Trophoblast cell (in vitro differentiated cells and primary cell): ENCODE measurements around the gene ZNF800.

ENCODE experiments used
- DNase-seq, 2 donors: peaks; one replicate each; pipeline ENCODE4 v3.0.0-alpha.2; 2016
- H2AFZ ChIP-seq: 2 replicates; pipeline ENCODE4 v1.6.1; 2013; ENCODE audit warnings: low read length, moderate library complexity, mild to moderate bottlenecking; ENCODE audit not compliant: insufficient read depth, poor library complexity
- H2AK5ac ChIP-seq: 2 replicates; pipeline ENCODE4 v1.6.1; 2013; ENCODE audit warnings: mild to moderate bottlenecking, low read length
- H2BK120ac ChIP-seq: 2 replicates; pipeline ENCODE4 v1.6.1; 2013; ENCODE audit warnings: low read length, mild to moderate bottlenecking, moderate library complexity; ENCODE audit not compliant: insufficient read depth, poor library complexity
- H2BK12ac ChIP-seq: 2 replicates; pipeline ENCODE4 v1.6.1; 2013; ENCODE audit warnings: mild to moderate bottlenecking, low read length, moderate library complexity
- H2BK5ac ChIP-seq: 2 replicates; pipeline ENCODE4 v1.6.1; 2013; ENCODE audit warnings: low read length, low read depth, moderate library complexity, mild to moderate bottlenecking; ENCODE audit not compliant: poor library complexity
- H3K14ac ChIP-seq: 2 replicates; pipeline ENCODE4 v1.6.1; 2013; ENCODE audit warnings: mild to moderate bottlenecking, low read length
- H3K18ac ChIP-seq: 2 replicates; pipeline ENCODE4 v1.6.1; 2013; ENCODE audit warnings: mild to moderate bottlenecking, low read length
- H3K23ac ChIP-seq: 2 replicates; pipeline ENCODE4 v1.6.1; 2013; ENCODE audit warnings: low read length
- H3K27ac ChIP-seq: 2 replicates; pipeline ENCODE4 v1.5.1; 2013; ENCODE audit warnings: low read depth, mild to moderate bottlenecking, inconsistent platforms, low read length, moderate library complexity
- H3K27me3 ChIP-seq: 2 replicates; pipeline ENCODE4 v1.6.1; 2013; ENCODE audit warnings: inconsistent platforms, mild to moderate bottlenecking, low read length, moderate library complexity; ENCODE audit not compliant: insufficient read depth
- H3K36me3 ChIP-seq, 2 experiments: 1 replicate in 1 of 2; 2 replicates in 1 of 2; pipeline ENCODE4 v1.6.1; 2013; ENCODE audit warnings: low read length in 2 of 2, mild to moderate bottlenecking in 2 of 2, moderate library complexity in 1 of 2; ENCODE audit not compliant: insufficient read depth in 2 of 2, control insufficient read depth in 1 of 2
- H3K4ac ChIP-seq: 2 replicates; pipeline ENCODE4 v1.6.1; 2013; ENCODE audit warnings: low read depth, mild to moderate bottlenecking, low read length, moderate library complexity
- H3K4me1 ChIP-seq, 2 experiments: 1 replicate in 1 of 2; 2 replicates in 1 of 2; pipeline ENCODE4 v1.6.1; 2013; ENCODE audit warnings: low read length in 2 of 2, mild to moderate bottlenecking in 2 of 2, moderate library complexity in 1 of 2; ENCODE audit not compliant: insufficient read depth in 2 of 2, control insufficient read depth in 1 of 2
- H3K4me2 ChIP-seq: 2 replicates; pipeline ENCODE4 v1.6.1; 2013; ENCODE audit warnings: inconsistent platforms, mild to moderate bottlenecking, low read length, moderate library complexity
- H3K4me3 ChIP-seq: 2 replicates; pipeline ENCODE4 v1.5.1; 2013; ENCODE audit warnings: mild to moderate bottlenecking, low read depth, low read length, inconsistent platforms
- H3K79me1 ChIP-seq: one replicate; pipeline ENCODE4 v1.6.1; 2013; ENCODE audit warnings: low read length
- H3K79me2 ChIP-seq: 2 replicates; pipeline ENCODE4 v1.6.1; 2013; ENCODE audit warnings: low read length, mild to moderate bottlenecking; ENCODE audit not compliant: control insufficient read depth, insufficient read depth, poor library complexity
- H3K9ac ChIP-seq: 2 replicates; pipeline ENCODE4 v1.6.1; 2013; ENCODE audit warnings: mild to moderate bottlenecking, low read length
- H3K9me3 ChIP-seq: 2 replicates; pipeline ENCODE4 v1.6.1; 2013; ENCODE audit warnings: low read depth, mild to moderate bottlenecking, control low read depth, inconsistent platforms, low read length; ENCODE audit not compliant: insufficient read depth
- H4K12ac ChIP-seq: 2 replicates; pipeline ENCODE4 v1.6.1; 2013; ENCODE audit warnings: low read depth, mild to moderate bottlenecking, low read length, moderate library complexity
- H4K8ac ChIP-seq: 2 replicates; pipeline ENCODE4 v1.6.1; 2013; ENCODE audit warnings: low read depth, mild to moderate bottlenecking, low read length, moderate library complexity
- H4K91ac ChIP-seq: one replicate; pipeline ENCODE4 v1.6.1; 2013; ENCODE audit warnings: low read depth, mild to moderate bottlenecking, low read length, moderate library complexity
- WGBS: extraction: QIAGEN DNeasy Blood & Tissue Kit; methylation state at CpG from one replicate; pipeline ENCODE4 v1.1.7; 2013; ENCODE audit warnings: missing lambda C conversion rate; ENCODE audit not compliant: insufficient read length, insufficient coverage; ENCODE audit errors: extremely low coverage; 5-methylcytosine and 5-hydroxymethylcytosine counted together

The ZNF800 gene

GRCh38 chr7:127411176-127411575 is 18.7 kb upstream of the ZNF800 start:
- no peak overlapping the region for H2BK12ac ChIP-seq
- no peak overlapping the region for H3K18ac ChIP-seq
- H2BK5ac ChIP-seq = no peak overlapping the region
- no peaks in the 10 kb centered on the region for H3K9me3 ChIP-seq
- H3K36me3 ChIP-seq = no peaks in the 10 kb centered on the region
- no peaks in the 10 kb centered on the region for H3K79me1 ChIP-seq
- H3K4ac ChIP-seq = no peak overlapping the region
- H2AK5ac ChIP-seq = no peak overlapping the region
- DNase-seq = peak in 1 of 2 donors; percentile 47
- no peak overlapping the region for H3K9ac ChIP-seq
- H3K4me3 ChIP-seq = no peak overlapping the region
- no peak overlapping the region for H3K4me2 ChIP-seq
- H3K27me3 ChIP-seq = no peaks in the 10 kb centered on the region
- no peak overlapping the region for H2AFZ ChIP-seq
- no peak overlapping the region for H2BK120ac ChIP-seq
- H3K14ac ChIP-seq = no peak overlapping the region
- H3K23ac ChIP-seq = no peak overlapping the region
- no peak overlapping the region for H4K12ac ChIP-seq
- H3K79me2 ChIP-seq = no peaks in the 10 kb centered on the region
- no peaks in the 10 kb centered on the region for H3K4me1 ChIP-seq
- H4K91ac ChIP-seq = no peak overlapping the region
- H4K8ac ChIP-seq = no peak overlapping the region
- no peak overlapping the region for H3K27ac ChIP-seq

- Histone ChIP-seq H4K91ac (no peak overlapping the region), H3K27me3 (no peaks in the 10 kb centered on the region), H2BK120ac (no peak overlapping the region), H2BK12ac (no peak overlapping the region), H3K27ac (no peak overlapping the region), H3K9ac (no peak overlapping the region), H3K4me2 (no peak overlapping the region), H4K12ac (no peak overlapping the region), H2BK5ac (no peak overlapping the region), H3K4ac (no peak overlapping the region), H3K79me2 (no peaks in the 10 kb centered on the region), H3K36me3 (no peaks in the 10 kb centered on the region), H3K9me3 (no peaks in the 10 kb centered on the region), H3K4me1 (no peaks in the 10 kb centered on the region), H4K8ac (no peak overlapping the region), H2AK5ac (no peak overlapping the region), H3K14ac (no peak overlapping the region), H2AFZ (no peak overlapping the region), H3K79me1 (no peaks in the 10 kb centered on the region), H3K4me3 (no peak overlapping the region), H3K23ac (no peak overlapping the region), H3K18ac (no peak overlapping the region)
- WGBS = no CpG with 5 or more reads among the region's 4 CpGs
- no peak for DNase-seq
These were observed 17.1 kb upstream of the ZNF800 start for GRCh38 chr7:127409629-127410028.

DNA sequence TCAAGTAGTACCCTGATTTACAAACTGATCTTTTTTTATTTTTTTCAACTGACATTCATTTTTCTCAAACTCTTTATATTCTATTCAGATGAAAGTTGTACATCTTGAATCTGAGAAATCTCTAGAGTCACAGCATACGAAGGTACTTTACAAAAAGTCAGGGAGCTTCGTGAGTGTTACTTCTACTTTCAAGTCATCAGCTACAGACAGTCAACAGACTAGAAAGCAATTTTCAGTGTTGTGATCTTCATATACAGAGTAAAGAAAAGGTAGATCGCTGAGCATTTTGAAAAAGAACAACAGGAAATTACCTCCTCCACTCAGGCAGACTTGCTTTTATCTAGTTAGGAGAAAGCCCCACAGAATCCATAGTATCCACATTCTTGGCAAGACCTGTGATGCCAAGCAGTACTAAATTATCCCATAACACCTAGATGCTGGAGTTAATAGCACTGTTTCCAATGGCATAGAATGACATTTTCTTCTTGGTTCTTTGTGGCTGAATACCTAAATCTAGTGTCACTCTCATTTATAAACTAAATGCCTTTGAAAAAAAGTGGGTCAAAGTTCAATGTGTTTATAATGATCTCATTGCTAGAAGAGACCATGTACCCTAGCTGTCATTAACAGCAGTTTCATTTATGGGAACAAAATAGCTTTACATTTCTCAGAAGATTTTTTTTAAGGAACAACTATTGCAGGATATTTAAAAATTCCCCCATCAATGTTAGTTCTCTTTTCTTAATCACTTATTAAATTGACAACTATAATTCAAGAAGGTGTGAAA is 12.0 kb upstream of the ZNF800 start:
- Histone ChIP-seq H2BK5ac (no peak overlapping the region), H3K9me3 (no peaks in the 10 kb centered on the region), H4K91ac (no peak overlapping the region), H2BK120ac (no peak overlapping the region), H3K36me3 (no peaks in the 10 kb centered on the region), H4K12ac (no peak overlapping the region), H3K79me1 (no peaks in the 10 kb centered on the region), H3K4me2 (no peak overlapping the region), H3K4me3 (no peak overlapping the region), H3K18ac (no peak overlapping the region), H2BK12ac (no peak overlapping the region), H3K23ac (no peak overlapping the region), H3K4ac (no peak overlapping the region), H3K27ac (no peak overlapping the region), H3K4me1 (no peaks in the 10 kb centered on the region), H2AFZ (no peak overlapping the region), H4K8ac (no peak overlapping the region), H3K27me3 (no peaks in the 10 kb centered on the region), H3K9ac (no peak overlapping the region), H2AK5ac (no peak overlapping the region), H3K79me2 (no peaks in the 10 kb centered on the region), H3K14ac (no peak overlapping the region)
- WGBS = no CpG with 5 or more reads among the region's 3 CpGs
- DNase-seq = no peak

DNA sequence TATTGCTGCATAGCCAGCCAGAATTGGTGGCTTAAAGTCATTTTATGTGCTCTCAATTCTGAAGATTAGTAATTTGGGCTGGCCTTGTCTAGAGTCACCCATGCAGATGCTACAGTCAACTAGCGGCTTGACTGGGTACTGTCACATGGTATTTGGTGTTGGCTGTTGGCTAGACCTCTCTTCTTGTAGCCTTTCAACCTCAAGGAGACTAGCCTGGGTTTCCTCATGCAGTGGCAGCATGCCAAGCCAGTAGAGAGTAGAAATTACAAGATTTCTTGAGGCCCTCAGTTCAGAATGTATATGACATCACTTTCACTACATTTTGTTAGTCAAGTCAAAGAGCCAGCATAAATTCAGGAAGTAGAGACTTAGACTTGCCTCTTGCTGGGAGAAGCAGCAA is 3.7 kb upstream of the ZNF800 start:
- H3K79me1 ChIP-seq = peaks cover 15% of the 10 kb centered on the region
- no peak overlapping the region for H3K9ac ChIP-seq
- H3K4me2 ChIP-seq = no peak overlapping the region
- H3K14ac ChIP-seq = no peak overlapping the region
- H3K4ac ChIP-seq = no peak overlapping the region
- H4K91ac ChIP-seq = no peak overlapping the region
- H3K79me2 ChIP-seq = peaks cover 13% of the 10 kb centered on the region
- no peak overlapping the region for H2BK12ac ChIP-seq
- peaks cover 2% of the 10 kb centered on the region for H3K27me3 ChIP-seq
- peaks cover 3 to 5% of the 10 kb centered on the region in 2 experiments for H3K4me1 ChIP-seq
- no peaks in the 10 kb centered on the region for H3K9me3 ChIP-seq
- no peak overlapping the region for H2BK120ac ChIP-seq
- H3K23ac ChIP-seq = no peak overlapping the region
- no peak overlapping the region for H2AFZ ChIP-seq
- no peak overlapping the region for H2AK5ac ChIP-seq
- no peak overlapping the region for H4K12ac ChIP-seq
- no peak overlapping the region for H3K4me3 ChIP-seq
- no peak overlapping the region for H2BK5ac ChIP-seq
- H3K36me3 ChIP-seq = no peaks in the 10 kb centered on the region
- H4K8ac ChIP-seq = no peak overlapping the region
- no peak overlapping the region for H3K27ac ChIP-seq
- peak; percentile 28 to 48 for DNase-seq
- WGBS = no CpG with 5 or more reads among the region's 1 CpG
- no peak overlapping the region for H3K18ac ChIP-seq
